ENCODE measurements around the gene TMIGD3.

Gene TMIGD3

GRCh38 chr1:111489604-111490003 is 13.8 kb downstream of the TMIGD3 start:
- Histone ChIP-seq H3K27me3 (ENCODE audit: insufficient read depth, poor library complexity, severe bottlenecking) (no peaks in the 10 kb centered on the region), H3K27ac (replicated peaks) (peak overlapping the region; percentile 85), H3K4me3 (replicated peaks; ENCODE audit: insufficient read depth, low read length) (no peak overlapping the region)
- DNase-seq (ENCODE audit: low read depth in 1 of 2, low spot score in 1 of 2): peak; percentile 75 to 82
- TF ChIP-seq GABPA (IDR thresholded peaks at IDR 0.05; ENCODE audit: low read depth) (no peak), REST (IDR thresholded peaks at IDR 0.05; ENCODE audit: insufficient replicate concordance, low read depth) (no peak), CTCF (IDR thresholded peaks at IDR 0.05; ENCODE audit: insufficient read depth, low read length) (no peak), SPI1 (IDR thresholded peaks at IDR 0.05; ENCODE audit: borderline replicate concordance, low read depth) (peak; percentile 71; the same call in 1 of the 2 replicates), POLR2AphosphoS5 (IDR thresholded peaks at IDR 0.05; ENCODE audit: low read depth) (0 out of 2 replicates have a peak, but pooled peaks have one; percentile 36)

- H3K27me3 ChIP-seq (ENCODE audit: insufficient read depth, poor library complexity, severe bottlenecking): no peaks in the 10 kb centered on the region
- H3K4me3 ChIP-seq (replicated peaks; ENCODE audit: insufficient read depth, low read length): no peak overlapping the region
- DNase-seq (ENCODE audit: low read depth in 1 of 2, low spot score in 1 of 2): no peak
- TF ChIP-seq GABPA (IDR thresholded peaks at IDR 0.05; ENCODE audit: low read depth) (no peak), CTCF (IDR thresholded peaks at IDR 0.05; ENCODE audit: insufficient read depth, low read length) (no peak), REST (IDR thresholded peaks at IDR 0.05; ENCODE audit: insufficient replicate concordance, low read depth) (no peak), POLR2AphosphoS5 (IDR thresholded peaks at IDR 0.05; ENCODE audit: low read depth) (no peak), SPI1 (IDR thresholded peaks at IDR 0.05; ENCODE audit: borderline replicate concordance, low read depth) (no peak)
- peak overlapping the region; percentile 85 for H3K27ac ChIP-seq (replicated peaks)
These were observed 14.8 kb downstream of the TMIGD3 start for GRCh38 chr1:111488669-111489068.

- DNase-seq (ENCODE audit: low read depth in 1 of 2, low spot score in 1 of 2): no peak
- H3K27me3 ChIP-seq (ENCODE audit: insufficient read depth, poor library complexity, severe bottlenecking): no peaks in the 10 kb centered on the region
- TF ChIP-seq POLR2AphosphoS5 (IDR thresholded peaks at IDR 0.05; ENCODE audit: low read depth) (no peak), SPI1 (IDR thresholded peaks at IDR 0.05; ENCODE audit: borderline replicate concordance, low read depth) (no peak), REST (IDR thresholded peaks at IDR 0.05; ENCODE audit: insufficient replicate concordance, low read depth) (no peak), GABPA (IDR thresholded peaks at IDR 0.05; ENCODE audit: low read depth) (no peak), CTCF (IDR thresholded peaks at IDR 0.05; ENCODE audit: insufficient read depth, low read length) (no peak)
- no peak overlapping the region for H3K4me3 ChIP-seq (replicated peaks; ENCODE audit: insufficient read depth, low read length)
- H3K27ac ChIP-seq (replicated peaks): peak overlapping the region; percentile 15; the same call in 1 of the 2 replicates
These were observed 16.3 kb downstream of the TMIGD3 start for GRCh38 chr1:111487133-111487532.

All from HL-60 (cell line).